ENCODE results near the gene DNAH5. TPM values are rescaled to one million over a fixed set of nuclear protein-coding genes. Genes with fewer than 3 reads are reported as not detected.

The DNAH5 gene
- total and polyA plus RNA-seq, 2 of the 8 experiments (the other 6 are each of a cell fraction or from before 2014, with no cell fraction given), result 0.30 to 0.73 TPM

GRCh38 chr5:13708906-13709305 lies 235.6 kb downstream of the DNAH5 start:
- no peak overlapping the region for H2BK15ac ChIP-seq (ENCODE audit: low read length)
- no peak overlapping the region for H2AFZ ChIP-seq (ENCODE audit: low read length)
- no peak for DNase-seq (ENCODE audit: low read depth in 1 of 2, low spot score in 2 of 2)
- no peak overlapping the region for H4K8ac ChIP-seq (ENCODE audit: extremely low read depth, insufficient read depth, low read length)
- no peak overlapping the region for H3K27ac ChIP-seq (ENCODE audit: low read depth, low read length)
- H4K20me1 ChIP-seq (replicated peaks in 1 of 2; ENCODE audit: control insufficient read depth in 1 of 2, insufficient read depth in 2 of 2, low read length in 2 of 2), result no peaks in the 10 kb centered on the region
- ChIA-PET CTCF (ENCODE audit: partially characterized antibody) (interaction anchor here (1.0 kb wide), 1 partner anchor 24 kb away, joined by 3 read pairs; no protein-coding TSS in a partner anchor), POLR2A (ENCODE audit: partially characterized antibody) (no interaction called here)
- no peak overlapping the region for H2AK5ac ChIP-seq (ENCODE audit: low read depth, low read length)
- H3K79me1 ChIP-seq (ENCODE audit: low read depth, low read length), result no peaks in the 10 kb centered on the region; the same call in 1 of the 2 replicates
- no peak overlapping the region for H2BK5ac ChIP-seq (ENCODE audit: low read depth, low read length)
- H3K23ac ChIP-seq (ENCODE audit: insufficient read length), result no peak overlapping the region
- H3K4me1 ChIP-seq (replicated peaks in 1 of 4; ENCODE audit: control insufficient read depth in 3 of 4, insufficient read depth in 4 of 4, low read length in 3 of 4), result no peaks in the 10 kb centered on the region
- H3K14ac ChIP-seq (ENCODE audit: insufficient read length), result no peak overlapping the region
- 94% methylated on average over 2 of the region's 2 CpGs; no CpG with 5 or more reads in 1 of the 2 experiments for WGBS, 2 experiments (ENCODE audit: extremely low coverage in 1 of 2, insufficient coverage in 1 of 2, insufficient read length in 1 of 2, insufficient replicate concordance in 2 of 2, low coverage in 1 of 2, low lambda C conversion rate in 2 of 2, missing lambda C conversion rate in 1 of 2)
- H3K79me2 ChIP-seq (ENCODE audit: control insufficient read depth in 1 of 2, insufficient read depth in 2 of 2, low read length in 2 of 2), result no peaks in the 10 kb centered on the region
- no peak overlapping the region for H3K4me3 ChIP-seq (ENCODE audit: extremely low read depth in 1 of 4, insufficient read depth in 2 of 4, low read depth in 3 of 4, low read length in 4 of 4)
- H3K9me3 ChIP-seq (ENCODE audit: insufficient read depth in 2 of 2, low read depth in 1 of 2, low read length in 1 of 2), result no peaks in the 10 kb centered on the region
- no peak overlapping the region for H2BK20ac ChIP-seq (ENCODE audit: low read length)
- no peak overlapping the region for H4K5ac ChIP-seq (ENCODE audit: insufficient read length, low read depth, low read length)
- no peak overlapping the region for H3K4me2 ChIP-seq (ENCODE audit: insufficient read depth in 1 of 2, low read depth in 2 of 2, low read length in 2 of 2)
- no peak overlapping the region for H3K56ac ChIP-seq (replicated peaks; ENCODE audit: insufficient read length, low read depth, low read length)
- FAIRE-seq, result no peak
- H3K23me2 ChIP-seq (ENCODE audit: low read depth, low read length), result no peaks in the 10 kb centered on the region
- no peak overlapping the region for H3K4ac ChIP-seq (replicated peaks; ENCODE audit: insufficient read length, low read depth, low read length)
- no peaks in the 10 kb centered on the region for H3K36me3 ChIP-seq (ENCODE audit: control insufficient read depth in 2 of 4, insufficient read depth in 4 of 4, low read length in 3 of 4)
- H4K91ac ChIP-seq (replicated peaks; ENCODE audit: insufficient read length, low read length), result no peak overlapping the region
- H3K27me3 ChIP-seq (replicated peaks in 1 of 4; ENCODE audit: control insufficient read depth in 3 of 4, extremely low read depth in 1 of 4, insufficient read depth in 3 of 4, low read length in 3 of 4), result no peaks in the 10 kb centered on the region
- no peak overlapping the region for H3K18ac ChIP-seq (ENCODE audit: extremely low read depth, low read length)
- H2BK120ac ChIP-seq (replicated peaks; ENCODE audit: low read depth, low read length), result no peak overlapping the region
- no peak overlapping the region for H2BK12ac ChIP-seq (ENCODE audit: low read depth, low read length)
- H3K9ac ChIP-seq (replicated peaks in 1 of 4; ENCODE audit: extremely low read depth in 1 of 4, low read depth in 3 of 4, low read length in 3 of 4), result no peak overlapping the region
- TF ChIP-seq ATF3 (IDR thresholded peaks at IDR 0.05; ENCODE audit: insufficient read depth, low read depth, low read length), result no peak
- no peak for TF ChIP-seq KDM4A (IDR thresholded peaks at IDR 0.05; ENCODE audit: low read depth, low read length, severe bottlenecking)
- TF ChIP-seq RFX5 (IDR thresholded peaks at IDR 0.05; ENCODE audit: borderline replicate concordance, low read depth, low read length), result no peak
- no peak for TF ChIP-seq POLR2AphosphoS5 (IDR thresholded peaks at IDR 0.05; ENCODE audit: low read depth, low read length)
- TF ChIP-seq SUZ12 (IDR thresholded peaks at IDR 0.05; ENCODE audit: low read length), result no peak
- no peak for TF ChIP-seq CHD2 (IDR thresholded peaks at IDR 0.05; ENCODE audit: low read length)
- no peak for TF ChIP-seq SP4 (IDR thresholded peaks at IDR 0.05; ENCODE audit: low read length)
- TF ChIP-seq CTCF (IDR thresholded peaks at IDR 0.05; ENCODE audit: control extremely low read depth in 1 of 3, insufficient read depth in 1 of 3, low read depth in 1 of 3, low read length in 3 of 3), result no peak

All from H1 (cell line).